ENCODE results near the gene SMCR8. TPM values are rescaled to one million over a fixed set of nuclear protein-coding genes. Genes with fewer than 3 reads are reported as not detected.

The SMCR8 gene
- total and polyA plus RNA-seq, 9 of the 15 experiments (the other 6 are each of a cell fraction or from before 2014, with no cell fraction given): 0.25 to 8.8 (median 4.9) TPM

DNA sequence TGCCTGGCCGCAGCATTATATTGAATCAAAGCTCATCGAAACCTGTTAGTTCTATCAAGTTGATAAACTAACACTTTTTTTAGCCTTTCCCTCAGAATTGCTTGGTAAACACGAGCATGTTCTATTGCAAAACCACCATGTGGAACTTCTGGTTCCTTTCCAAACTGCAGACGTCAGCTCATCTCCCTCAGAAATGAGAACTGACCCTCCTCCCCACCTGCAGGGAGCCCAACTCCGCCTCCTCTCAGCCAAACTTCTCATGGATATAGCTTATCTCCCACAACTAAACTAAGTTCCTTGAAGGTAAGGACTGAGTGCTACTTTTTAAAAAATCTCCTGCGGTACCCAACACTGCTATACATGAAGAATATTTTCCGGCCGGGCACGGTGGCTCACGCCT is 41.5 kb downstream of the SMCR8 start:
- FAIRE-seq (no peak), DNase-seq (ENCODE audit: extremely low read depth in 1 of 4, low spot score in 3 of 4) (no peak), ATAC-seq (no peak)
- H3K4me3 ChIP-seq: no peak overlapping the region
- no peaks in the 10 kb centered on the region for H3K9me1 ChIP-seq (ENCODE audit: control insufficient read depth, insufficient read depth, low read length)
- H2AFZ ChIP-seq (ENCODE audit: low read depth, low read length): no peak overlapping the region
- no peaks in the 10 kb centered on the region for H3K4me1 ChIP-seq (replicated peaks in 1 of 2; ENCODE audit: control insufficient read depth in 2 of 2, insufficient read depth in 2 of 2, low read length in 2 of 2)
- no TSS peak for BruUV-seq (replicated peaks)
- 92% methylated on average over 10 of the region's 10 CpGs for WGBS (ENCODE audit: insufficient coverage, low coverage, missing lambda C conversion rate)
- in situ Hi-C loops (cut with MboI) (no loop called here), intact Hi-C loops (cut with micrococcal nuclease) (no loop called here)
- no peaks in the 10 kb centered on the region for H4K20me1 ChIP-seq (replicated peaks; ENCODE audit: control insufficient read depth, insufficient read depth, low read length)
- H3K27ac ChIP-seq (ENCODE audit: extremely low read depth, low read depth, low read length): no peak overlapping the region
- no peaks in the 10 kb centered on the region for H3K9me3 ChIP-seq (replicated peaks; ENCODE audit: control insufficient read depth, insufficient read depth, low read depth, low read length)
- H3K9ac ChIP-seq (ENCODE audit: insufficient read depth in 1 of 2, low read depth in 2 of 2, low read length in 2 of 2): no peak overlapping the region
- H3K36me3 ChIP-seq (ENCODE audit: control insufficient read depth, insufficient read depth, low read length): peaks cover 34% of the 10 kb centered on the region; the same call in 2 of the 3 replicates
- H3K79me2 ChIP-seq (ENCODE audit: control insufficient read depth, insufficient read depth, low read length): peaks cover under 1% of the 10 kb centered on the region; the same call in 2 of the 3 replicates
- POLR2A ChIA-PET: no interaction called here
- H3K4me2 ChIP-seq (ENCODE audit: insufficient read depth, low read length): no peak overlapping the region
- TF ChIP-seq, protein P1, sequence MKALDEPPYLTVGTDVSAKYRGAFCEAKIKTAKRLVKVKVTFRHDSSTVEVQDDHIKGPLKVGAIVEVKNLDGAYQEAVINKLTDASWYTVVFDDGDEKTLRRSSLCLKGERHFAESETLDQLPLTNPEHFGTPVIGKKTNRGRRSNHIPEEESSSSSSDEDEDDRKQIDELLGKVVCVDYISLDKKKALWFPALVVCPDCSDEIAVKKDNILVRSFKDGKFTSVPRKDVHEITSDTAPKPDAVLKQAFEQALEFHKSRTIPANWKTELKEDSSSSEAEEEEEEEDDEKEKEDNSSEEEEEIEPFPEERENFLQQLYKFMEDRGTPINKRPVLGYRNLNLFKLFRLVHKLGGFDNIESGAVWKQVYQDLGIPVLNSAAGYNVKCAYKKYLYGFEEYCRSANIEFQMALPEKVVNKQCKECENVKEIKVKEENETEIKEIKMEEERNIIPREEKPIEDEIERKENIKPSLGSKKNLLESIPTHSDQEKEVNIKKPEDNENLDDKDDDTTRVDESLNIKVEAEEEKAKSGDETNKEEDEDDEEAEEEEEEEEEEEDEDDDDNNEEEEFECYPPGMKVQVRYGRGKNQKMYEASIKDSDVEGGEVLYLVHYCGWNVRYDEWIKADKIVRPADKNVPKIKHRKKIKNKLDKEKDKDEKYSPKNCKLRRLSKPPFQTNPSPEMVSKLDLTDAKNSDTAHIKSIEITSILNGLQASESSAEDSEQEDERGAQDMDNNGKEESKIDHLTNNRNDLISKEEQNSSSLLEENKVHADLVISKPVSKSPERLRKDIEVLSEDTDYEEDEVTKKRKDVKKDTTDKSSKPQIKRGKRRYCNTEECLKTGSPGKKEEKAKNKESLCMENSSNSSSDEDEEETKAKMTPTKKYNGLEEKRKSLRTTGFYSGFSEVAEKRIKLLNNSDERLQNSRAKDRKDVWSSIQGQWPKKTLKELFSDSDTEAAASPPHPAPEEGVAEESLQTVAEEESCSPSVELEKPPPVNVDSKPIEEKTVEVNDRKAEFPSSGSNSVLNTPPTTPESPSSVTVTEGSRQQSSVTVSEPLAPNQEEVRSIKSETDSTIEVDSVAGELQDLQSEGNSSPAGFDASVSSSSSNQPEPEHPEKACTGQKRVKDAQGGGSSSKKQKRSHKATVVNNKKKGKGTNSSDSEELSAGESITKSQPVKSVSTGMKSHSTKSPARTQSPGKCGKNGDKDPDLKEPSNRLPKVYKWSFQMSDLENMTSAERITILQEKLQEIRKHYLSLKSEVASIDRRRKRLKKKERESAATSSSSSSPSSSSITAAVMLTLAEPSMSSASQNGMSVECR (CRISPR knock-in tag; IDR thresholded peaks at IDR 0.05): no peak
- TF ChIP-seq ZFPM2 (CRISPR knock-in tag; IDR thresholded peaks at IDR 0.05) (no peak), POLR2G (IDR thresholded peaks at IDR 0.05; ENCODE audit: low read depth, low read length) (no peak), SMAD4 (CRISPR knock-in tag; conservative IDR thresholded peaks at IDR 0.05) (no peak), PTRF (tag; IDR thresholded peaks at IDR 0.05) (no peak), MTA3 (IDR thresholded peaks at IDR 0.05; ENCODE audit: borderline replicate concordance) (no peak), ERF (CRISPR knock-in tag; IDR thresholded peaks at IDR 0.05) (no peak), ZFP1 (CRISPR knock-in tag; IDR thresholded peaks at IDR 0.05) (no peak), SIRT6 (IDR thresholded peaks at IDR 0.05; ENCODE audit: low read depth, low read length) (no peak), ZNF23 (CRISPR knock-in tag; IDR thresholded peaks at IDR 0.05) (no peak), EGR1 (conservative IDR thresholded peaks at IDR 0.05) (no peak)
- no peaks in the 10 kb centered on the region for H3K27me3 ChIP-seq (ENCODE audit: control insufficient read depth in 2 of 2, insufficient read depth in 2 of 2, low read length in 2 of 2)
- CTCF ChIA-PET (ENCODE audit: low intra/inter-chr PET ratio): no interaction called here

Measured in K562 (cell line).